ENCODE data around the gene SPTBN1. TPM values are rescaled to one million over a fixed set of nuclear protein-coding genes. Genes with fewer than 3 reads are reported as not detected.
A peak's percentile ranks its signal among the peaks of the same experiment; 100 is the strongest.

The SPTBN1 gene
- total RNA-seq, 1 experiment from 2014 or later, result 202 TPM

- Histone ChIP-seq H3K9me2 (replicated peaks; ENCODE audit: low read length) (no peaks in the 10 kb centered on the region), H3K79me2 (ENCODE audit: low read length) (peaks cover 93% of the 10 kb centered on the region), H3K36me3 (ENCODE audit: low read depth, low read length) (peaks cover 25% of the 10 kb centered on the region), H3K27ac (ENCODE audit: low read length) (peak overlapping the region; percentile 100), H3K4me1 (ENCODE audit: insufficient read depth, low read length) (peaks cover 82% of the 10 kb centered on the region), H3K9ac (ENCODE audit: low read length) (peak overlapping the region; percentile 98), H3K4me3 (ENCODE audit: low read length) (peak overlapping the region; percentile 60), H3K4me2 (ENCODE audit: low read length) (peak overlapping the region; percentile 92), H4K20me1 (ENCODE audit: low read length) (no peaks in the 10 kb centered on the region), H3K27me3 (ENCODE audit: low read length) (no peaks in the 10 kb centered on the region), H3F3A (ENCODE audit: low read length, unreplicated experiment) (peaks cover 22% of the 10 kb centered on the region), H3K9me3 (ENCODE audit: low read length) (no peaks in the 10 kb centered on the region), H2AFZ (ENCODE audit: low read length) (no peak overlapping the region)
- no TSS peak for BruUV-seq (replicated peaks)
- peak; percentile 95 for DNase-seq
- intact Hi-C loops (cut with micrococcal nuclease), result loop anchor here (1.0 to 5.0 kb wide), 4 partner anchors 13 to 40 kb away; no protein-coding TSS in a partner anchor
- CTCF ChIA-PET, result interaction anchor here (0.6 kb wide), 1 partner anchor 48 kb away, joined by 3 read pairs; no protein-coding TSS in a partner anchor
- TF ChIP-seq CTCF (conservative IDR thresholded peaks at IDR 0.05; ENCODE audit: low read depth, low read length) (no peak), EZH2 (IDR thresholded peaks at IDR 0.05; ENCODE audit: low read length, unreplicated experiment) (no peak), EZH2phosphoT487 (IDR thresholded peaks at IDR 0.05; ENCODE audit: borderline replicate concordance, low read length) (no peak)
- POLR2A ChIA-PET (ENCODE audit: unreplicated experiment), result interaction anchor here (0.6 kb wide), 2 partner anchors 494 to 1046 kb away, joined by 3 to 5 read pairs; no protein-coding TSS in a partner anchor
- peak; percentile 72 for ATAC-seq
Measured at GRCh38 chr2:54572262-54572635, 116.1 kb downstream of the SPTBN1 start.

GRCh38 chr2:54572636-54573536, 116.8 kb downstream of the SPTBN1 start:
- H3K27me3 ChIP-seq (ENCODE audit: low read length), result no peaks in the 10 kb centered on the region

More at GRCh38 chr2:54572636-54573536, 116.8 kb downstream of the SPTBN1 start:
- TSS peak; percentile 31 for BruUV-seq (replicated peaks)
- H3F3A ChIP-seq (ENCODE audit: low read length, unreplicated experiment), result peaks cover 22% of the 10 kb centered on the region
- peaks cover 22% of the 10 kb centered on the region for H3K36me3 ChIP-seq (ENCODE audit: low read depth, low read length)
- H3K4me1 ChIP-seq (ENCODE audit: insufficient read depth, low read length), result peaks cover 88% of the 10 kb centered on the region
- intact Hi-C loops (cut with micrococcal nuclease), result loop anchor here (1.0 to 5.0 kb wide), 4 partner anchors 14 to 39 kb away; no protein-coding TSS in a partner anchor
- H3K79me2 ChIP-seq (ENCODE audit: low read length), result peaks cover 93% of the 10 kb centered on the region
- H3K27ac ChIP-seq (ENCODE audit: low read length), result peak overlapping the region; percentile 100
- peak; percentile 43 for DNase-seq
- CTCF ChIA-PET, result interaction anchor here (0.6 kb wide), 1 partner anchor 49 kb away, joined by 3 read pairs; no protein-coding TSS in a partner anchor
- no peaks in the 10 kb centered on the region for H3K9me3 ChIP-seq (ENCODE audit: low read length)
- ATAC-seq, result peak; percentile 13
- POLR2A ChIA-PET (ENCODE audit: unreplicated experiment), result no interaction called here
- no peak overlapping the region for H2AFZ ChIP-seq (ENCODE audit: low read length)
- H3K9me2 ChIP-seq (replicated peaks; ENCODE audit: low read length), result no peaks in the 10 kb centered on the region
- TF ChIP-seq EZH2 (IDR thresholded peaks at IDR 0.05; ENCODE audit: low read length, unreplicated experiment) (no peak), EZH2phosphoT487 (IDR thresholded peaks at IDR 0.05; ENCODE audit: borderline replicate concordance, low read length) (no peak), CTCF (conservative IDR thresholded peaks at IDR 0.05; ENCODE audit: low read depth, low read length) (no peak)
- H4K20me1 ChIP-seq (ENCODE audit: low read length), result peaks cover 1% of the 10 kb centered on the region; the same call in 1 of the 2 replicates
- peak overlapping the region; percentile 60 for H3K4me3 ChIP-seq (ENCODE audit: low read length)
- peak overlapping the region; percentile 92 for H3K4me2 ChIP-seq (ENCODE audit: low read length)
- peak overlapping the region; percentile 98 for H3K9ac ChIP-seq (ENCODE audit: low read length)

All from PC-3 (cell line).